ENCODE measurements around the gene CPPED1. TPM values are rescaled to one million over a fixed set of nuclear protein-coding genes. Genes with fewer than 3 reads are reported as not detected.

Gene CPPED1
- total and polyA plus RNA-seq, 10 donors = 10.0 to 66.3 (median 45.4) TPM

DNA sequence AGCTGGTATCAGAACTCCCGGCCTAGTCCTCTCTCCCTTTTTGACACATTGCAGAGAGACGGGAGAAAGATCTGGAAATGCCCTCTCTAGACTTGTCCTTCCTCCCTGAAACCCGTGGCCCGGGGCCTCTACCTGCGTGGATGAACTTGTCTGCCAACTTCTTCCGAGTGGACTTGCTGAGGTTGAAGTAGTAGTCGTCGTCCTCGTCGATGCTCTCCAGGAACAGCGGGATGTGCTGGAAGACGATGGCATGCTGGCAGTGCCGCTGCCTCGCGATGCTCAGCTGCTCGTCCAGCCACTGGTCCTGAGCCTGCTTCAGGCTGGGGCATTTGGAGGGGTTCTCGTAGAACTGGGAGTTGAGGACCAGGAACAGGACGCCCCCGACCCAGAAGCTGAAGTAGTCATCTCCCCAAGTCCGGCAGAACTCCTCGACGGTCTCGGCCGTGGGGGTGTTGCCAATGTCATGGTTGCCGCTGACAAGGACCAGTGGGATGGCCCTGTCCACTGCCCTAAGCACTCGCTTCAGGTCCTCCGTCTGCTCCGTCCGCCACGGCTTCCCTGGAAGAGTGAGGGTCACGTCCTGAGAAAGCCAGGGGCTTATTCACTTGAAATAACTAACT, 99.1 kb downstream of the CPPED1 start:
- H3K36me3 ChIP-seq = peaks cover 0 to 81% (median 13%) of the 10 kb centered on the region in 6 donors
- no peak overlapping the region for H3K27ac ChIP-seq
- no peaks in the 10 kb centered on the region for H3K9me3 ChIP-seq
- H3K4me3 ChIP-seq = no peak overlapping the region
- intact Hi-C loops (cut with DNase I; ENCODE audit: low total_unique reads) = no loop called here
- 95 to 98% (median 95%) methylated on average over 23 to 31 of the region's 31 CpGs for WGBS, 5 donors
- DNase-seq = no peak
- peaks cover 0 to 4% (median 0%) of the 10 kb centered on the region in 6 donors for H3K4me1 ChIP-seq
- H3K27me3 ChIP-seq (replicated peaks in 1 of 7) = no peaks in the 10 kb centered on the region
- no peak for TF ChIP-seq POLR2A (IDR thresholded peaks at IDR 0.05)
- no peak for TF ChIP-seq POLR2AphosphoS5 (IDR thresholded peaks at IDR 0.05)
- TF ChIP-seq CTCF (IDR thresholded peaks at IDR 0.05 in 8 of 11, conservative IDR thresholded peaks at IDR 0.05 in 3 of 11) = no peak

DNA sequence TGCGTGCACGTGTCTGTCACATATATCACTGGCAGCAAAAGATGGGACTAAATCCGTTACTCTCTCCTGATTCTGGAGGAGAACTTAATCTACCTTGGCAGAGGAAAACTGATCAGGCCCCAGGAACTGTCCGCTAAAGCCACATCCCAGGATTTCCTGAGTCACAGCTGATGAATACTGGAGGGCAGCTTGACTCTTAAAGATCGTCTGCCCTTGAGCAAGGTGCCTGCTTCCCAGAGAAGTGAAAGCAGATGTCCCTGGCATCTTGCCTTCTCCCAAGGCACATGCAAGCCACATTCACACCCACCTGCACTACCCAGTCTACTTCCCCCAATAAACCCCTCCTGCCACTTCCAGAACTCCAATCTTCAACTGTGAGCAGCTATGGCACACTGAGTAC, 99.8 kb downstream of the CPPED1 start:
- no peaks in the 10 kb centered on the region for H3K4me1 ChIP-seq
- DNase-seq = no peak
- no peaks in the 10 kb centered on the region for H3K9me3 ChIP-seq
- H3K27ac ChIP-seq = no peak overlapping the region
- no peak for TF ChIP-seq POLR2AphosphoS5 (IDR thresholded peaks at IDR 0.05)
- TF ChIP-seq CTCF (IDR thresholded peaks at IDR 0.05 in 8 of 11, conservative IDR thresholded peaks at IDR 0.05 in 3 of 11) = no peak
- TF ChIP-seq POLR2A (IDR thresholded peaks at IDR 0.05) = no peak
- WGBS, 5 donors = 74 to 89% (median 78%) methylated on average over 4 to 5 of the region's 5 CpGs
- intact Hi-C loops (cut with DNase I; ENCODE audit: low total_unique reads) = no loop called here
- no peak overlapping the region for H3K4me3 ChIP-seq
- peaks cover 0 to 88% (median 13%) of the 10 kb centered on the region in 6 donors for H3K36me3 ChIP-seq
- no peaks in the 10 kb centered on the region for H3K27me3 ChIP-seq (replicated peaks in 1 of 7)

GRCh38 chr16:12700161-12700560, 103.5 kb downstream of the CPPED1 start:
- Histone ChIP-seq H3K4me3 (no peak overlapping the region), H3K4me1 (no peaks in the 10 kb centered on the region), H3K27me3 (replicated peaks in 1 of 7) (no peaks in the 10 kb centered on the region), H3K27ac (no peak overlapping the region), H3K36me3 (peaks cover 0 to 94% (median 13%) of the 10 kb centered on the region in 6 donors), H3K9me3 (no peaks in the 10 kb centered on the region)
- no peak for DNase-seq
- 88 to 95% (median 92%) methylated on average over 3 of the region's 3 CpGs for WGBS, 5 donors
- TF ChIP-seq POLR2AphosphoS5 (IDR thresholded peaks at IDR 0.05) (no peak), POLR2A (IDR thresholded peaks at IDR 0.05) (no peak), CTCF (IDR thresholded peaks at IDR 0.05 in 8 of 11, conservative IDR thresholded peaks at IDR 0.05 in 3 of 11) (no peak)
- intact Hi-C loops (cut with DNase I; ENCODE audit: low total_unique reads) = no loop called here

DNA sequence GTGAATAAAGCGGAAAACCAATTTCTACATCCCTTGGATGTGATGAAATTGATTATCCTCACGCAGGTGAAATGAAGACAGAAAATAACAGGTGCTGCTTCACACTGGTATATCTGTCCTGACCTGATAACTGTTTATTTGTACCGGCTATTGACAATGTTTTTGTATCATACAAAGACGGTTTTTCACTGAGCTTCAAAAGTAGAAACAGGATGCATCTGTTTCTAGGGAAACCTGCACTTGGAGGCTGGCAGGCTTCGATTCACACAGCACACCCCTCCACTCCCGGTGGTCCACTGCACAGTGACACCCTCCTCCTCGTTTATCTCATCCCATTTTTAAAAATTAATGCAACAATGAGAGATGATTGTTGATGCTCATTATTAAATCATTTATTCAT, 104.5 kb downstream of the CPPED1 start:
- no peaks in the 10 kb centered on the region for H3K4me1 ChIP-seq
- DNase-seq = no peak
- H3K27me3 ChIP-seq (replicated peaks in 1 of 7) = no peaks in the 10 kb centered on the region
- H3K9me3 ChIP-seq = no peaks in the 10 kb centered on the region
- no peak overlapping the region for H3K4me3 ChIP-seq
- H3K36me3 ChIP-seq = peaks cover 0 to 92% (median 6%) of the 10 kb centered on the region in 6 donors
- intact Hi-C loops (cut with DNase I; ENCODE audit: low total_unique reads) = no loop called here
- 55 to 72% (median 60%) methylated on average over 7 of the region's 7 CpGs for WGBS, 5 donors
- no peak overlapping the region for H3K27ac ChIP-seq
- TF ChIP-seq POLR2A (IDR thresholded peaks at IDR 0.05) = no peak
- no peak for TF ChIP-seq CTCF (IDR thresholded peaks at IDR 0.05 in 8 of 11, conservative IDR thresholded peaks at IDR 0.05 in 3 of 11)
- TF ChIP-seq POLR2AphosphoS5 (IDR thresholded peaks at IDR 0.05) = no peak

Measured in spleen (tissue), 11 donors.